Measurements from ENCODE around the gene CENPK.
"Not testable (repeated sequence)": the region's sequence is repeated elsewhere in the genome, so short reads cannot be mapped to it uniquely, and the experiment has no call there.

Gene CENPK

GRCh38 chr5:65535529-65535987 is 27.4 kb downstream of the CENPK start:
- Histone ChIP-seq H3K27ac (no peak overlapping the region), H3K27me3 (no peaks in the 10 kb centered on the region), H3K4me1 (no peaks in the 10 kb centered on the region), H3K36me3 (peaks cover 0 to 85% (median 52%) of the 10 kb centered on the region in 11 experiments; a peak in 20 of 22 replicates), H3K9me3 (replicated peaks in 1 of 11) (no peaks in the 10 kb centered on the region), H3K4me2 (no peak overlapping the region), H4K20me1 (no peaks in the 10 kb centered on the region; a peak in 1 of 22 replicates), H3K9ac (no peak overlapping the region), H3K4me3 (no peak overlapping the region)
- no peak for TF ChIP-seq Cebpa-rat (IDR thresholded peaks at IDR 0.05)

- H3K27ac ChIP-seq = no peak overlapping the region
- H3K4me2 ChIP-seq = no peak overlapping the region
- H3K9me3 ChIP-seq (replicated peaks in 1 of 11) = no peaks in the 10 kb centered on the region
- H3K4me1 ChIP-seq = no peaks in the 10 kb centered on the region
- H3K4me3 ChIP-seq = no peak overlapping the region
- peaks cover 4 to 77% (median 36%) of the 10 kb centered on the region in 11 experiments; a peak in 19 of 22 replicates for H3K36me3 ChIP-seq
- H3K27me3 ChIP-seq = no peaks in the 10 kb centered on the region
- no peak for TF ChIP-seq Cebpa-rat (IDR thresholded peaks at IDR 0.05)
- no peaks in the 10 kb centered on the region for H4K20me1 ChIP-seq
- H3K9ac ChIP-seq = no peak overlapping the region
Measured at GRCh38 chr5:65530904-65531303, 32.1 kb downstream of the CENPK start.

- no peak for TF ChIP-seq Cebpa-rat (IDR thresholded peaks at IDR 0.05)
- Histone ChIP-seq H3K36me3 (peaks cover 10 to 89% (median 59%) of the 10 kb centered on the region in 11 experiments), H3K27ac (no peak overlapping the region), H4K20me1 (no peaks in the 10 kb centered on the region), H3K4me1 (no peaks in the 10 kb centered on the region), H3K4me2 (no peak overlapping the region), H3K27me3 (no peaks in the 10 kb centered on the region), H3K4me3 (no peak overlapping the region), H3K9ac (no peak overlapping the region), H3K9me3 (replicated peaks in 1 of 11) (no peaks in the 10 kb centered on the region)
Measured at GRCh38 chr5:65525726-65526125, 37.2 kb downstream of the CENPK start.

- Histone ChIP-seq H3K27me3 (no peaks in the 10 kb centered on the region), H3K4me3 (no peak overlapping the region), H3K4me1 (peaks cover 0 to under 1% (median 0%) of the 10 kb centered on the region in 10 experiments; a peak in 1 of 20 replicates), H3K4me2 (no peak overlapping the region), H4K20me1 (no peaks in the 10 kb centered on the region), H3K9me3 (replicated peaks in 1 of 11) (no peaks in the 10 kb centered on the region), H3K36me3 (peaks cover 3 to 23% (median 13%) of the 10 kb centered on the region in 11 experiments; a peak in 18 of 22 replicates), H3K27ac (no peak overlapping the region), H3K9ac (no peak overlapping the region)
- no peak for TF ChIP-seq Cebpa-rat (IDR thresholded peaks at IDR 0.05)
Measured at GRCh38 chr5:65512170-65512937, 50.6 kb downstream of the CENPK start.

- Histone ChIP-seq H3K9ac (no peak overlapping the region), H3K27ac (no peak overlapping the region), H3K4me3 (no peak overlapping the region), H3K9me3 (replicated peaks in 1 of 11) (no peaks in the 10 kb centered on the region), H3K4me2 (no peak overlapping the region), H4K20me1 (no peaks in the 10 kb centered on the region), H3K27me3 (no peaks in the 10 kb centered on the region), H3K4me1 (peaks cover 0 to 7% (median 0%) of the 10 kb centered on the region in 10 experiments; a peak in 2 of 20 replicates), H3K36me3 (peaks cover 0 to 16% (median 8%) of the 10 kb centered on the region in 11 experiments; a peak in 8 of 22 replicates)
- no peak for TF ChIP-seq Cebpa-rat (IDR thresholded peaks at IDR 0.05)
Measured at GRCh38 chr5:65508978-65509377, 54.0 kb downstream of the CENPK start.

- Histone ChIP-seq H4K20me1 (no peaks in the 10 kb centered on the region), H3K4me1 (peaks cover 0 to 7% (median 0%) of the 10 kb centered on the region in 10 experiments; a peak in 1 of 20 replicates), H3K27ac (no peak overlapping the region), H3K4me3 (no peak overlapping the region), H3K9me3 (replicated peaks in 1 of 11) (peaks cover under 1 to 7% (median 3%) of the 10 kb centered on the region in 11 experiments; a peak in 14 of 22 replicates), H3K27me3 (no peaks in the 10 kb centered on the region), H3K9ac (no peak overlapping the region), H3K36me3 (peaks cover 3 to 32% (median 20%) of the 10 kb centered on the region in 11 experiments; a peak in 21 of 22 replicates), H3K4me2 (no peak overlapping the region)
- TF ChIP-seq Cebpa-rat (IDR thresholded peaks at IDR 0.05) = no peak
Measured at GRCh38 chr5:65506961-65507360, 56.0 kb downstream of the CENPK start.

- Histone ChIP-seq H3K36me3 (peaks cover 0 to 30% (median 0%) of the 10 kb centered on the region in 11 experiments; a peak in 4 of 22 replicates), H3K9ac (no peak overlapping the region), H3K4me3 (no peak overlapping the region), H4K20me1 (no peaks in the 10 kb centered on the region), H3K27me3 (no peaks in the 10 kb centered on the region), H3K4me1 (no peaks in the 10 kb centered on the region), H3K9me3 (replicated peaks in 1 of 11) (peaks cover 0 to 9% (median 0%) of the 10 kb centered on the region in 11 experiments; a peak in 4 of 22 replicates), H3K4me2 (no peak overlapping the region), H3K27ac (no peak overlapping the region)
- no peak for TF ChIP-seq Cebpa-rat (IDR thresholded peaks at IDR 0.05)
Measured at GRCh38 chr5:65489119-65489518, 73.8 kb downstream of the CENPK start.

GRCh38 chr5:65488038-65488687 is 74.8 kb downstream of the CENPK start:
- H3K4me2 ChIP-seq = not testable (repeated sequence)
- H3K36me3 ChIP-seq = peaks cover 0 to 30% (median 0%) of the 10 kb centered on the region in 11 experiments; a peak in 4 of 22 replicates

GRCh38 chr5:65486803-65487202 is 76.2 kb downstream of the CENPK start:
- not testable (repeated sequence) for H4K20me1 ChIP-seq; H3K4me3 ChIP-seq; H3K27ac ChIP-seq; H3K9ac ChIP-seq; H3K27me3 ChIP-seq; H3K4me2 ChIP-seq; H3K9me3 ChIP-seq (replicated peaks in 1 of 11)
- peaks cover 0 to 13% (median 7%) of the 10 kb centered on the region in 10 experiments; a peak in 14 of 20 replicates for H3K4me1 ChIP-seq
- peaks cover 0 to 27% (median 0%) of the 10 kb centered on the region in 11 experiments; a peak in 3 of 22 replicates for H3K36me3 ChIP-seq

More at GRCh38 chr5:65488038-65488687, 74.8 kb downstream of the CENPK start:
- not testable (repeated sequence) for H3K4me1 ChIP-seq; H3K27ac ChIP-seq; H3K9me3 ChIP-seq (replicated peaks in 1 of 11); H3K27me3 ChIP-seq; H3K4me3 ChIP-seq; H4K20me1 ChIP-seq; H3K9ac ChIP-seq
